GM12892 (cell line): ENCODE data around the gene DSCAML1.
A peak's percentile ranks its signal among the peaks of the same experiment; 100 is the strongest.

Experiments
- DNase-seq: peaks from one replicate; pipeline ENCODE4 v3.0.0; 2011; ENCODE audit not compliant: insufficient read length
- FAIRE-seq: peaks from 2 replicates; lab custom pipeline; 2011; peaks lifted over from hg19 to GRCh38; lab: Jason Lieb, UNC
- POLR2A ChIP-seq: IDR thresholded peaks from 2 replicates; pipeline ENCODE4 v1.6.1; 2011; ENCODE audit warnings: low read depth, low read length, control low read depth
- POLR2AphosphoS5 ChIP-seq: IDR thresholded peaks from 2 replicates; pipeline ENCODE4 v1.6.1; 2011; ENCODE audit warnings: low read depth, low read length, control low read depth
- TAF1 ChIP-seq: IDR thresholded peaks from 2 replicates; pipeline ENCODE4 v1.6.1; 2011; ENCODE audit warnings: low read depth, mild to moderate bottlenecking, control low read depth, low read length, borderline replicate concordance

The DSCAML1 gene

GRCh38 chr11:117584056-117584830 lies 212.8 kb downstream of the DSCAML1 start:
- no peak for TF ChIP-seq TAF1
- no peak for TF ChIP-seq POLR2AphosphoS5
- TF ChIP-seq POLR2A = no peak
- DNase-seq (no peak), FAIRE-seq (no peak)

GRCh38 chr11:117583063-117583801 lies 213.8 kb downstream of the DSCAML1 start:
- DNase-seq (no peak), FAIRE-seq (no peak)
- TF ChIP-seq POLR2AphosphoS5 (no peak), TAF1 (no peak), POLR2A (no peak)

- no peak for DNase-seq
- TF ChIP-seq POLR2A (no peak), POLR2AphosphoS5 (no peak), TAF1 (no peak)
- no peak for FAIRE-seq
Observed at GRCh38 chr11:117582433-117582832, 214.6 kb downstream of the DSCAML1 start.

- FAIRE-seq = no peak
- no peak for TF ChIP-seq TAF1
- no peak for TF ChIP-seq POLR2A
- TF ChIP-seq POLR2AphosphoS5 = no peak
Observed at GRCh38 chr11:117580866-117581265, 216.2 kb downstream of the DSCAML1 start.

GRCh38 chr11:117579161-117579560 lies 217.9 kb downstream of the DSCAML1 start:
- no peak for TF ChIP-seq TAF1
- TF ChIP-seq POLR2AphosphoS5 = no peak
- TF ChIP-seq POLR2A = no peak
- FAIRE-seq = no peak

More at GRCh38 chr11:117580866-117581265, 216.2 kb downstream of the DSCAML1 start:
- DNase-seq = no peak

GRCh38 chr11:117575856-117576255 lies 221.2 kb downstream of the DSCAML1 start:
- FAIRE-seq (no peak), DNase-seq (no peak)
- no peak for TF ChIP-seq TAF1
- TF ChIP-seq POLR2A = no peak
- no peak for TF ChIP-seq POLR2AphosphoS5

More at GRCh38 chr11:117579161-117579560, 217.9 kb downstream of the DSCAML1 start:
- DNase-seq = no peak

DNA sequence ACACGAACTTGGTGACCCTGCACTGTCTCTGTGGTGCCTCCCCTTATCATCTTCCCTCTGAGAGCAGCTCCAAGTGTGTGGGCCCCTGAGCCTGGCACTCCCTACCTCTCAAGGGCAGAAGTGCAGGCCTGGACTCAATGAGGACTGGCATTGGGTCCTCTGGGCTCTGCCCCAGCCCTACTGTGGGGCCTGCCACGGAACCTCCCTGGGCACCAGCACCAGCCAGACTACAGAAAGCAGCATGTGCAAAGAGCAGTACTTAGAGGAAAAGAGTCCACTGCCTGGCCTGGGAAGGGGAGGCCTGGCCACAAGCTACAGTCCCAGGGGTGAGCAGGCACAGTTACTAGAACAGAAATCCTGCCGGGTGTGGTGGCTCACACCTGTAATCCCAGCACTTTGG lies 222.5 kb downstream of the DSCAML1 start:
- DNase-seq (no peak), FAIRE-seq (no peak)
- TF ChIP-seq POLR2A (no peak), TAF1 (no peak), POLR2AphosphoS5 (no peak)

DNA sequence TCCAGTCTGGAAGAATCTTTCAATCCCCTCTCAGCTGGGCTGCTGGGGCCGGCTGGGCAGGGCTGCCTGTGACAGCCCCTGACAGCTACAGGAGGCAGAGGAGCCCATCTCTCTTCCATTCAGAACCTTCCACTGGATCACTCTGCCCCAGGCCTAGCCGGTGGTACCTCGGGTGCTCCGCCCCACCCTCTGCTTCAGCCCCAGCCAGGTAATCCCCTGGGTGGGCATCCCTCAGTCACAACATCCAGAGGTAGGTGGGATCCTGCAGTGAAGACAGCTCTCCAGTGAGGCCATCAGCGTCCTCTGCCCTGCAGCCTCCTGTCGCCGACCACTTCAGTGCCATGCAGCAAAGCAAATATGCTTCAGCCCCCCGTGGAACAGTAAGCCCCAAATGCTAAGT lies 223.7 kb downstream of the DSCAML1 start:
- no peak for FAIRE-seq
- DNase-seq = no peak
- TF ChIP-seq POLR2A = no peak
- no peak for TF ChIP-seq POLR2AphosphoS5
- TF ChIP-seq TAF1 = no peak

DNA sequence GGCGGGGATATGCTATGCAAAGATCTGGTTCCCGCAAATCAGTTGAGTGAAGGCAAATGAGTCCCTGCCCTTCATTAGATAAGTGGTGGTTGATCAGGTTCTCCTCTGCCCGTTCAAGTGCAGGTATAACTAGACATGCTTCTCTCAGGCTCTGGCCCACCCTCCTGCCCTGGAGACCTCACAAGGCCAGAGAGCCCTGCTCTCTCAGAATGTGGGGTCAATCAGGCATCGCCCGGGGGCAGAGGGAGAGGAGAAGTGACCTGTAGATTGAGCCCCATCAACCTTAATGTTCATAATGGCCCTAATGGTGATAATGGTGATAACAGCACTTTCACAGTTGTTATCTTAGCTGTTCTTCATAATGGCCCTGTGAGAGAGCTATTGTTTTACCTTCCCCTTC lies 224.3 kb downstream of the DSCAML1 start:
- no peak for FAIRE-seq
- TF ChIP-seq TAF1 (no peak), POLR2A (no peak), POLR2AphosphoS5 (no peak)
- DNase-seq = no peak

DNA sequence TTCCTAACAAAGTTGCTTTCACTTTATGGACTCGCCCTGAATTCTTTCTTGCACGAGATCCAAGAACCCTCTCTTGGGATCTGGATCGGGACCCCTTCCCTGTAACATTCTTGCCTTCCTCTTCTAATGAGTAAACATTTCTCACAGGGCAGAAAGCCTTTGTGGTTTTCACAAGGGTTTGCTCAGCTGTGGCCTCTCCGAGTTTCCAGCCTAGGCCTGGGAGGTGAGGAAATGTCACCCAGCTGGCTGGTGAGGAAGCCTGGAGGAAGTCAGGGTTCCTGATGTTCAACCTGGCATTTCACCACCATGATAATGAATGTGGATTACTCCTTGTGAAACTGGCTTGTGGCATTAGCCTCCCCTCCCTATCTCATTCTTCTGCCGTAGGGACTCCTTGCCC lies 224.9 kb downstream of the DSCAML1 start:
- DNase-seq (no peak), FAIRE-seq (peak; percentile 60)
- TF ChIP-seq POLR2AphosphoS5 = no peak
- TF ChIP-seq TAF1 = no peak
- no peak for TF ChIP-seq POLR2A

DNA sequence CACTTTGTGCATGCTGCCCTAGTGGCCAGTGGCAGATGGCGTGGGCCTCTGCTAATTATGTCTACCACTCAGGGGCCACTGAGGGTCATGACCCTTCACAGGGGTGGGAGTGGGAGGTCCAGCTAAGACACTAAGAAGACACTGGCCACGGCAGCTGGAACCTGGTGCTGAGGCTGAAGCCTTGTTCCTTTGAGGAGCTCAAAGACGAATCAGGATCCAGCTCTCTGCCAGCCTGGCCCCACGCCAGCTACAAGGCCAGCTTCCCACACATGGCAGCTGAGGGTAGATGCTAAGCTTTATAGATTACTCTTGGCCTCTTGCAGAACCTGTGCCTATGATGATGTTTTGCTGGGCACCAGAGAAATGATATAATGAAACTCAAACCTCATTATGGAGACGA lies 226.3 kb downstream of the DSCAML1 start:
- DNase-seq (no peak), FAIRE-seq (no peak)
- TF ChIP-seq POLR2A = no peak
- TF ChIP-seq TAF1 = no peak
- TF ChIP-seq POLR2AphosphoS5 = no peak
